ENCODE results near the gene PRG3. TPM values are rescaled to one million over a fixed set of nuclear protein-coding genes. Genes with fewer than 3 reads are reported as not detected.

The PRG3 gene
- total RNA-seq, 1 donor from 2014 or later, result not detected

DNA sequence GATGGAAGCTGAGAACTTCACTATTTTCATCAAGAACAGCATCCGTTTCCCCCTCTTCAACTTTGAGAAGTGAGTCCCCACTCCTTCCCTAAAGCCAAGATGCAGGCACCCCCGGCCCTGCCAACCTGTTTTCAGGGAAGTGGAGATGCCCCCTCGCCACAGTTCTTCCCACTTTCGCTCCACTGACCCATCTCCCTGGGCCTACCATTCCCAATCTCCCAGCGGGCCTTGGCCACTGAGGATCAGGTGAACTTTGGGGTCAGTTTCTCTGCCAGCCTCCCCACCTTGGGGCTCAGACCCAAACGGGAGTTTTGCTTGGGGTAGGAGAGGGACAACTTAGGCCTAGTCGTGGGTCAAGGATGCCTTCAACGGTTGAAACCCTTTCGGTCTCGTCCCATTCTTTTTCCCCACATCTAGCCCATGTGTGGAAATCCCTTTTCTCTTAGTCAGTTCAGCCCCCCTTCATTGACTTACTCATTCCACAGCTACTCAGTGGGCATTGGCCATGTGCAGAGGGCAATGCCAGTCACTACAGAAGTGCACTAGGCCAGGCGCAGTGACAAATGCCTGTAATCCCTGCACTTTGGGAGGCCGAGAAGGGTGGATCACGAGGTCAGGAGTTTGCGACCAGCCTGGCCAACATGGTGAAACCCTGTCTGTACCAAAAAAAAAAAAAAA is 32.2 kb downstream of the PRG3 start:
- DNase-seq (ENCODE audit: low read depth), result no peak
- Histone ChIP-seq H3K36me3 (ENCODE audit: control insufficient read depth, insufficient read depth, low read length) (no peaks in the 10 kb centered on the region), H3K4me3 (ENCODE audit: low read depth, low read length) (no peak overlapping the region), H3K27me3 (ENCODE audit: control insufficient read depth, insufficient read depth, low read length) (peaks cover 2% of the 10 kb centered on the region)
- TF ChIP-seq, protein P1, sequence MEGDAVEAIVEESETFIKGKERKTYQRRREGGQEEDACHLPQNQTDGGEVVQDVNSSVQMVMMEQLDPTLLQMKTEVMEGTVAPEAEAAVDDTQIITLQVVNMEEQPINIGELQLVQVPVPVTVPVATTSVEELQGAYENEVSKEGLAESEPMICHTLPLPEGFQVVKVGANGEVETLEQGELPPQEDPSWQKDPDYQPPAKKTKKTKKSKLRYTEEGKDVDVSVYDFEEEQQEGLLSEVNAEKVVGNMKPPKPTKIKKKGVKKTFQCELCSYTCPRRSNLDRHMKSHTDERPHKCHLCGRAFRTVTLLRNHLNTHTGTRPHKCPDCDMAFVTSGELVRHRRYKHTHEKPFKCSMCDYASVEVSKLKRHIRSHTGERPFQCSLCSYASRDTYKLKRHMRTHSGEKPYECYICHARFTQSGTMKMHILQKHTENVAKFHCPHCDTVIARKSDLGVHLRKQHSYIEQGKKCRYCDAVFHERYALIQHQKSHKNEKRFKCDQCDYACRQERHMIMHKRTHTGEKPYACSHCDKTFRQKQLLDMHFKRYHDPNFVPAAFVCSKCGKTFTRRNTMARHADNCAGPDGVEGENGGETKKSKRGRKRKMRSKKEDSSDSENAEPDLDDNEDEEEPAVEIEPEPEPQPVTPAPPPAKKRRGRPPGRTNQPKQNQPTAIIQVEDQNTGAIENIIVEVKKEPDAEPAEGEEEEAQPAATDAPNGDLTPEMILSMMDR (IDR thresholded peaks at IDR 0.05; ENCODE audit: insufficient read depth, low read length, poor library complexity, severe bottlenecking), result no peak

DNA sequence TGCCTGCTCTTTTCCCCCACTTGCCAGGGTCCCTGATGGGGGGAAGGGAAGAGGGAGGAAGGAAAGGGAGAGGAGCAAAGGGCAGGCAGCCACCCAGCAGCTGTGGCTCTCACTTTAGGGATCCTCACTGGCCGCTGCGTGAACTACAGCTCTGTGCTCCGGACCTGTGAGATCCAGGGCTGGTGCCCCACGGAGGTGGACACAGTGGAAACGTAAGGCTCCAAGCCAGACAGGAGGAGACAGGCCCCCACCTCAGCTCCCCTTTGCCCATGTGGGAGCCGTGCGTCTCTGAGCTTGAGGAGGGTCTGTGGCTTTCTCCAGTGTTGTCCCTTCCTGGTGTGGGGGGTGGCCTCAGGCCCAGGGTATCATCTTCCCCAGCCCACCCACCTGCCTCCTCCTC is 32.9 kb downstream of the PRG3 start:
- Histone ChIP-seq H3K27me3 (ENCODE audit: control insufficient read depth, insufficient read depth, low read length) (peaks cover 2% of the 10 kb centered on the region), H3K4me3 (ENCODE audit: low read depth, low read length) (no peak overlapping the region), H3K36me3 (ENCODE audit: control insufficient read depth, insufficient read depth, low read length) (no peaks in the 10 kb centered on the region)
- DNase-seq (ENCODE audit: low read depth), result no peak
- TF ChIP-seq, protein P1 (IDR thresholded peaks at IDR 0.05; ENCODE audit: insufficient read depth, low read length, poor library complexity, severe bottlenecking), result no peak

DNA sequence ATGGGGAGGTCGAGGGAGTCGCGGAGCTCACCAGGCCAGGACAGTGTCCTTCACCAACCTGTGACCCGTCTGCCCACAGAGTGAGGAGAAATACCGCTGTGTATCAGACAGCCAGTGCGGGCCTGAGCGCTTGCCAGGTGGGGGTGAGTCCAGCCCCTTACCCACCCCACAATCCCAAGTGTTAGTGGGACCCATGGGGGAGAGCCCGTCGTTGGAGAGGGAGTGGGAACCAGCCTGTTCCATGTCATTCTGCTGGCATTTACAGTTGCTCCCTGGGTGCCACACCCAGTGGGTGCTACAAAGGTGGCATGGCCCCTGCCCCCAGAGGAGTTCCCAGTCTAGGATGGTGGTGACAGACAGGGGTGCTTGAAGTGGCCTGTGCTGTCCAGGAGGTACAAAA is 33.6 kb downstream of the PRG3 start:
- no peak for DNase-seq (ENCODE audit: low read depth)
- Histone ChIP-seq H3K4me3 (ENCODE audit: low read depth, low read length) (no peak overlapping the region), H3K27me3 (ENCODE audit: control insufficient read depth, insufficient read depth, low read length) (no peaks in the 10 kb centered on the region), H3K36me3 (ENCODE audit: control insufficient read depth, insufficient read depth, low read length) (no peaks in the 10 kb centered on the region)
- TF ChIP-seq, protein P1 (IDR thresholded peaks at IDR 0.05; ENCODE audit: insufficient read depth, low read length, poor library complexity, severe bottlenecking), result no peak

DNA sequence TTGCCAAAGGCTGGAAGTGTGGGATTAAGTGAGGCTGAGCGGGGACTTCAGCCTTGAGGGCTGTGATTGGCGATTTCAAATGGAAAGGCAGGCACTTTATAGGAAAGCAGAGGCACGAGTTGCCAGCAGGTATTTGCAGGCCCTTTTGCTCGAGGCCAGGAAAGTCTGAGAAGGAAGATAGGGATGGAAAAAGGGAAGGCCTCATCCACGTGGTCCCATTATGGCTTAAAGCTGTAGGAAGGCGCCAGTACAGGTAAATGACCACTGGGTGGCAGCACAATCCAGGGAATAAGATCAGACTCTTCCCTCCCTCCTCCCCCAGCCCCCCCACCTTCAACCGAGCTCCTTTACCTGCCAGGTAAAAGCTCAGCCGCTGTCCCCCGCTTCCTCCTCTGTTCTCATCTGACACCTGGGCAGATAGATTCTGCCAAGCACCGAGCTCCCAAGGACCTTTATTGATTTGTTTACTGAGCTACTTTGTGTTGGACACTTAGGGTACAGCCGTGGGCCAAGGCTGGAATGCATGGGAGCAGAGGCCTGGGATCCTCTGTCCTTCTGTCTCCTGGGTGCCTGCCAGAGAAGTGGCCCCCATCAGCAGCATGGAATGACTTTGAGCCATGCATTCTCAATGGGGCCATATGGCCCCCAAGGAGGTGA is 35.3 kb downstream of the PRG3 start:
- TF ChIP-seq, protein P1 (IDR thresholded peaks at IDR 0.05; ENCODE audit: insufficient read depth, low read length, poor library complexity, severe bottlenecking), result peak; percentile 69
- DNase-seq (ENCODE audit: low read depth), result no peak
- H3K36me3 ChIP-seq (ENCODE audit: control insufficient read depth, insufficient read depth, low read length), result no peaks in the 10 kb centered on the region
- no peak overlapping the region for H3K4me3 ChIP-seq (ENCODE audit: low read depth, low read length)
- peaks cover 3% of the 10 kb centered on the region for H3K27me3 ChIP-seq (ENCODE audit: control insufficient read depth, insufficient read depth, low read length)

DNA sequence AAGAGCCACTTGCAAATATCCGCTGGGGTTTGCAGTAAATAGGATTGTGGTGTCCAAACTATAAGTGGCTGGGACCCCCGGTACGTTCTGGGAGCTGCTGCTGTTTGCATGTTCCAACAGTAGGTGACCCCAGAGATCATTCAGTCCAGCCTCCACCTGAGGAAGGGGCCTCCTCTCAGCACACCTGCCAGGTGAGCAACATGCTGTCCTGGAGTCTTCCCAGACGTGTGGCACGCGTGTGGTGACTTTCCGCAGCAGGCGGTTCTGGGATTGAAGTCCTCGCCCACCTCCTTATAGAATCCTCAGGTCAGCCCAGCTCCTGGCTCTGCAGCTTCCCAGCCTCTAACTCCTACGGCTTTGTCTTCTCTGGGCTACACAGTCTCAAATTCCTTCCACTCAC is 36.1 kb downstream of the PRG3 start:
- Histone ChIP-seq H3K36me3 (ENCODE audit: control insufficient read depth, insufficient read depth, low read length) (no peaks in the 10 kb centered on the region), H3K27me3 (ENCODE audit: control insufficient read depth, insufficient read depth, low read length) (peaks cover 3% of the 10 kb centered on the region), H3K4me3 (ENCODE audit: low read depth, low read length) (no peak overlapping the region)
- TF ChIP-seq, protein P1 (IDR thresholded peaks at IDR 0.05; ENCODE audit: insufficient read depth, low read length, poor library complexity, severe bottlenecking), result no peak
- DNase-seq (ENCODE audit: low read depth), result no peak

Data from kidney epithelial cell (primary cell).